Uterus (tissue), 4 donors: ENCODE measurements around the gene ATP8A2. TPM values are rescaled to one million over a fixed set of nuclear protein-coding genes. Genes with fewer than 3 reads are reported as not detected.

Experiments
- DNase-seq, 2 donors: peaks; one replicate each; pipeline ENCODE4 v3.0.0-alpha.2; 2019 to 2020
- H3K27ac ChIP-seq, 2 donors: fragments of 200-600 bp; sonication (generic); 1 replicate in 1 of 2; 2 replicates in 1 of 2; pipeline ENCODE4 v1.5.1; 2016 to 2018
- H3K27me3 ChIP-seq, 2 donors: fragments of 200-600 bp; sonication (generic); one replicate each; pipeline ENCODE4 v1.5.1; 2018 to 2019; ENCODE audit warnings: control low read depth in 1 of 2
- H3K36me3 ChIP-seq, 2 donors: fragments of 200-600 bp; sonication (generic); one replicate each; pipeline ENCODE4 v1.5.1; 2019; ENCODE audit warnings: control low read depth in 1 of 2
- H3K4me1 ChIP-seq, 2 donors: fragments of 200-600 bp; sonication (generic); one replicate each; pipeline ENCODE4 v1.5.1; 2018 to 2019; ENCODE audit warnings: control low read depth in 1 of 2
- H3K4me3 ChIP-seq, 2 donors: fragments of 200-600 bp; sonication (generic); 1 replicate in 1 of 2; 2 replicates in 1 of 2; pipeline ENCODE4 v1.5.1; 2018 to 2019; ENCODE audit warnings: mild to moderate bottlenecking in 1 of 2
- H3K9me3 ChIP-seq, 2 donors: fragments of 200-600 bp; sonication (generic); one replicate each; pipeline ENCODE4 v1.5.1; 2019; ENCODE audit warnings: control low read depth in 1 of 2
- POLR2A ChIP-seq, 2 donors: fragments of 450-650 bp; IDR thresholded peaks; one replicate each; pipeline ENCODE4 v1.6.1; 2016; ENCODE audit warnings: antibody characterized with exemption in 2 of 2, mild to moderate bottlenecking in 1 of 2, moderate library complexity in 1 of 2
- intact Hi-C: fragments of 100-400 bp; cut with DNase I; formaldehyde crosslinking; loops from one replicate; pipeline ENCODE4 v1.15.1; 2023; ENCODE audit warnings: low total_unique reads
- total RNA-seq, 4 donors: library from RNA; depleted of rRNA in 3 of 4; stranded (reverse); fragments of >200 nt in 3 of 4; gene quantifications; one replicate each; pipeline versions ENCODE4 v1.1.0 to v1.2.4, GENCODE V29; 2014 to 2023
- TF ChIP-seq, protein P1 (sequence below), 4 experiments: fragments of 200-600 bp in 2 of 4; fragments of 450-650 bp in 2 of 4; sonication (generic) in 2 of 4; IDR thresholded peaks; one replicate each; pipeline ENCODE4 v1.5.1; 2016 to 2019; ENCODE audit warnings: antibody characterized with exemption in 4 of 4, mild to moderate bottlenecking in 2 of 4, moderate library complexity in 1 of 4
- donor health status: DM: yes; HTN: yes; CAD: no.

ATP8A2 gene
- total RNA-seq, 4 donors from 2014 or later = 0.64 to 21.4 TPM; not detected in 2

DNA sequence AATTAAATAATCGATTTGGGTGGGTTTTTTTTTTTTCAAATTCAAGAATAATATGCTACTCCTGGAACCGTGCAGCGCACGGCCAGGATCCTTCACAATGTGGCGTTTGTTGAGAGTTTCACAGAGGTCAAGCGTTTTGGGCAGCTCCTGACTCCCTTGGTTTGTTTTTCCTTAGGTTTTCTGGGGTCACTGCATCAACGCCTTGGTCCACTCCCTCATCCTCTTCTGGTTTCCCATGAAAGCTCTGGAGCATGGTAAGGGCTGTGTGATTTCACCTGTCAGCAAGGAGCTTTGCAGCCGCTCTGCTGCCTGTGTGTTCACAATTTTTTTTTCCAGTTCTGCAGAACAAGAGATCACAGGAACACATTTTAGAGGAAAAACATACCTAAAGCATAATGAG is 467.6 kb downstream of the ATP8A2 start:
- no peaks in the 10 kb centered on the region for H3K36me3 ChIP-seq
- DNase-seq = no peak
- TF ChIP-seq POLR2A (IDR thresholded peaks at IDR 0.05) = no peak
- TF ChIP-seq, protein P1, sequence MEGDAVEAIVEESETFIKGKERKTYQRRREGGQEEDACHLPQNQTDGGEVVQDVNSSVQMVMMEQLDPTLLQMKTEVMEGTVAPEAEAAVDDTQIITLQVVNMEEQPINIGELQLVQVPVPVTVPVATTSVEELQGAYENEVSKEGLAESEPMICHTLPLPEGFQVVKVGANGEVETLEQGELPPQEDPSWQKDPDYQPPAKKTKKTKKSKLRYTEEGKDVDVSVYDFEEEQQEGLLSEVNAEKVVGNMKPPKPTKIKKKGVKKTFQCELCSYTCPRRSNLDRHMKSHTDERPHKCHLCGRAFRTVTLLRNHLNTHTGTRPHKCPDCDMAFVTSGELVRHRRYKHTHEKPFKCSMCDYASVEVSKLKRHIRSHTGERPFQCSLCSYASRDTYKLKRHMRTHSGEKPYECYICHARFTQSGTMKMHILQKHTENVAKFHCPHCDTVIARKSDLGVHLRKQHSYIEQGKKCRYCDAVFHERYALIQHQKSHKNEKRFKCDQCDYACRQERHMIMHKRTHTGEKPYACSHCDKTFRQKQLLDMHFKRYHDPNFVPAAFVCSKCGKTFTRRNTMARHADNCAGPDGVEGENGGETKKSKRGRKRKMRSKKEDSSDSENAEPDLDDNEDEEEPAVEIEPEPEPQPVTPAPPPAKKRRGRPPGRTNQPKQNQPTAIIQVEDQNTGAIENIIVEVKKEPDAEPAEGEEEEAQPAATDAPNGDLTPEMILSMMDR (IDR thresholded peaks at IDR 0.05) = no peak
- no peak overlapping the region for H3K27ac ChIP-seq
- H3K4me1 ChIP-seq = no peaks in the 10 kb centered on the region
- H3K9me3 ChIP-seq = no peaks in the 10 kb centered on the region
- intact Hi-C loops = no loop called here
- H3K4me3 ChIP-seq = no peak overlapping the region
- no peaks in the 10 kb centered on the region for H3K27me3 ChIP-seq

- H3K4me3 ChIP-seq = no peak overlapping the region
- no peaks in the 10 kb centered on the region for H3K36me3 ChIP-seq
- H3K4me1 ChIP-seq = no peaks in the 10 kb centered on the region
- no peaks in the 10 kb centered on the region for H3K27me3 ChIP-seq
- DNase-seq = no peak
- no peaks in the 10 kb centered on the region for H3K9me3 ChIP-seq
- H3K27ac ChIP-seq = no peak overlapping the region
- intact Hi-C loops = no loop called here
- TF ChIP-seq POLR2A (IDR thresholded peaks at IDR 0.05) = no peak
- TF ChIP-seq, protein P1 (IDR thresholded peaks at IDR 0.05) = no peak
Observed at GRCh38 chr13:25840261-25840660, 468.5 kb downstream of the ATP8A2 start.

DNA sequence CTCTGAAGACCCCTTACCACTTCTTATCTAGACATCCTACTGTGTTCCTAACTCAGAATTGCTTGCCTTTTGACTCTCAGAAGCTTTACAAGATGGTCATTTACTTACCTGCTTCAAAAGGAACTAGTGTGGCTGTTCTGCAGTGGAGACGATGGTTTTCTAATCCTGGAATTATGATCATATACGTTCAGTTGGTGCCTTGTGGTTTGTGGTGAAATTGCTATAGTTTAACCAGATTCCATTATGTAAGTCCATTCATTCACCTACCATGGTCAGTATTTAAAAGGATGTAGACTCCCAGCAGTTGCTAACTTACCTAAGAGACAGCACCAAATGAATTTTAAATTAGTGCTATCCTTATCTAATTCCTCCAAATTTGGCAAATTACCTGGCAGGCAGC is 469.2 kb downstream of the ATP8A2 start:
- Histone ChIP-seq H3K27ac (no peak overlapping the region), H3K9me3 (no peaks in the 10 kb centered on the region), H3K36me3 (no peaks in the 10 kb centered on the region), H3K4me1 (no peaks in the 10 kb centered on the region), H3K4me3 (no peak overlapping the region), H3K27me3 (no peaks in the 10 kb centered on the region)
- intact Hi-C loops = no loop called here
- DNase-seq = no peak
- TF ChIP-seq POLR2A (IDR thresholded peaks at IDR 0.05) = no peak
- TF ChIP-seq, protein P1 (IDR thresholded peaks at IDR 0.05) = no peak

DNA sequence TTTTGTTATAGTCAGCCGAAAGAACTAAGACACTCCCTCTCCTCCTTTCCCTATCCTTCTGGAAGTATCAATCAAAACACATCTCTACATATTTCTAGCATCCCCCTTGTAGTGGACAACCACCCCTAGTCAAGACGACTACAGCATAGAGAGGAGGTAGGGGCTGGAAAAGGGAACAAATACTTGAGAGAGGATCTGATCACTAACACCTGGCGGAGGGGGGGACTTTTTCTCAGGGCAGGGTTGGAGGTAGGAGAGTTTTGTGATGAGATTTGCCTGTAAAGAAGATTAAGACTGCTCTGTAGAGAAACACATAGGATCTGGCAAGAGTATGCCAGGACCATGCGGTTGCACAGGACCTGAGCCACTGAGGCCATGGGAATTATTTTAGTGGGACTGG is 471.9 kb downstream of the ATP8A2 start:
- intact Hi-C loops = no loop called here

DNA sequence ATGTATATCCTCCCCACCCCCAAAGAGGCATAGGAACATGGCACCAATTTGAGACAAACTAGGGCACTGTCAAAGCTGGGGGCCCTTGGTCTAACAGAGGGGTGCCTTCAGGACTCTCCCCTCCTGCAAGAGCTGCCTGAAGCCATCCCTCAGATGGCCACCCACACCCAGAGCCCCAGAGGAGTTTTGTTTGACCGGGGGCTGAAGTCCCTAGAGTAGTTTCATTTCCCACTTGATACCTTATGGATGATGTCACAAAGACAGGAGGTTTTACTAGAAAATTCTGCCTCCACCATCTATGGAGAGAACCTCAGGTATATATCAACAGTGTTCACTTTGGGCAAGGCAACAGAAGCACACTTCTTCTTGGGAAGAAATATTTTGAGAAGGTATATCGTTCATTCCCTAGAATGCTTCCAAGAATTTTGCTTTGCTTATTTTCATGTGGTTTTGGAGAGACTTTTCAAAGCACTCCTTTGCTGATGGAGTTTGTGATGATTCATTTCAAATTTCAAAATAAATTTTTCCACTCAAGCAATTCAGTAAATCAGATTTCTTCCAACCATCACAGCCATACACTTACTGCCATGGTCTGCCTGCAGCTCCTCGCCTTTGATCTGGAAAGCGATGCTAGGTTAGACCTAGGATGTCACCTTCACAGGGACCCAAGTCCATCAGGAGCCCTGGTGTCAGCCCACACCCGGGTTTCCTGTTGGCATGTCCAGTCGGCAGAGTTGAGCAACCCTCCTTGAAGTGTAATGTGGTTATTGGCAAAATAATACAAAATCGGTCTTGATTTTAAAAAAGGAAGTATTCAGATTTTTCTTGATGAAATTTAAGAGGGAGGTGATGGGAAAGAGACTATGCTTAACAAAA is 473.0 kb downstream of the ATP8A2 start:
- no peak for DNase-seq
- Histone ChIP-seq H3K27ac (no peak overlapping the region), H3K4me3 (no peak overlapping the region), H3K4me1 (no peaks in the 10 kb centered on the region), H3K9me3 (no peaks in the 10 kb centered on the region), H3K27me3 (no peaks in the 10 kb centered on the region), H3K36me3 (no peaks in the 10 kb centered on the region)
- TF ChIP-seq, protein P1 (IDR thresholded peaks at IDR 0.05) = no peak
- no peak for TF ChIP-seq POLR2A (IDR thresholded peaks at IDR 0.05)
- intact Hi-C loops = no loop called here

More for the DNA sequence above, 471.9 kb downstream of the ATP8A2 start:
- Histone ChIP-seq H3K27me3 (no peaks in the 10 kb centered on the region), H3K9me3 (no peaks in the 10 kb centered on the region), H3K4me3 (no peak overlapping the region), H3K36me3 (no peaks in the 10 kb centered on the region), H3K27ac (no peak overlapping the region), H3K4me1 (no peaks in the 10 kb centered on the region)
- no peak for DNase-seq
- no peak for TF ChIP-seq POLR2A (IDR thresholded peaks at IDR 0.05)
